ENCODE measurements around the gene IFIH1.

DNA sequence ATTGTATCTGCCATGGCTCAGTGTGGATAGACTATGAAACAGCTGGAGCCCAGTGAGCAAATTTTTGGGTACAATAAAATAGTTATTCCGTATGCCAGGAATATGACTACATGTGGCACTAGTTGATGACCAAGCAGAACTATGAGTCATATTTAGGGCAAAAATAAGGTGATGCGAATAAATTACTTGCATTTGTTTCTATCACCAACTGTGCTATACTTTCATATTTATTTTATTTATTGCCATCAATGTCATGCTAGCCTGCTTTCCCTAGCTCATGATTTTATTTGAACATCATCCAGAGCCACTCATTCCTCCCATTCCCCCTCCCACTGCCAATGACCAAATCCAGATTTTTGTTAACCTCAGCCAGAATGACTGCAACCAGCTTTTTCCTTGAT is 61.9 kb downstream of the IFIH1 start:
- TF ChIP-seq CTCF (conservative IDR thresholded peaks at IDR 0.05; ENCODE audit: low read depth, low read length) (no peak), EZH2 (IDR thresholded peaks at IDR 0.05; ENCODE audit: borderline replicate concordance, low read depth, low read length, poor library complexity, severe bottlenecking) (no peak)

Data from A673 (cell line).